ENCODE data around the gene SLC6A9.
A peak's percentile ranks its signal among the peaks of the same experiment; 100 is the strongest.

Gene SLC6A9

GRCh38 chr1:43952731-43953346 is 78.4 kb downstream of the SLC6A9 start:
- no peak for TF ChIP-seq CTCF (IDR thresholded peaks at IDR 0.05)
- no peaks in the 10 kb centered on the region for H3K9me3 Mint-ChIP-seq
- H3K27me3 Mint-ChIP-seq (ENCODE audit: low read depth, poor library complexity) = no peaks in the 10 kb centered on the region
- H3K4me3 Mint-ChIP-seq = peak overlapping the region; percentile 30
- H3K36me3 Mint-ChIP-seq (ENCODE audit: low read depth) = peaks cover 14% of the 10 kb centered on the region
- H3K4me1 Mint-ChIP-seq = peaks cover 55% of the 10 kb centered on the region
- H3K27ac Mint-ChIP-seq = peak overlapping the region; percentile 70
- DNase-seq = peak; percentile 56

- Mint-ChIP-seq H3K27ac (peak overlapping the region; percentile 10), H3K27me3 (ENCODE audit: low read depth, poor library complexity) (no peaks in the 10 kb centered on the region), H3K36me3 (ENCODE audit: low read depth) (peaks cover 8% of the 10 kb centered on the region), H3K4me3 (no peak overlapping the region), H3K9me3 (no peaks in the 10 kb centered on the region), H3K4me1 (peaks cover 61% of the 10 kb centered on the region)
- TF ChIP-seq CTCF (IDR thresholded peaks at IDR 0.05) = no peak
- DNase-seq = no peak
Measured at GRCh38 chr1:43951021-43951985, 80.0 kb downstream of the SLC6A9 start.

- H3K27ac Mint-ChIP-seq = no peak overlapping the region
- H3K4me3 Mint-ChIP-seq = no peak overlapping the region
- no peaks in the 10 kb centered on the region for H3K9me3 Mint-ChIP-seq
- H3K36me3 Mint-ChIP-seq (ENCODE audit: low read depth) = peaks cover 8% of the 10 kb centered on the region
- no peak for DNase-seq
- H3K4me1 Mint-ChIP-seq = peaks cover 69% of the 10 kb centered on the region
- H3K27me3 Mint-ChIP-seq (ENCODE audit: low read depth, poor library complexity) = no peaks in the 10 kb centered on the region
- TF ChIP-seq CTCF (IDR thresholded peaks at IDR 0.05) = no peak
Measured at GRCh38 chr1:43949678-43950077, 81.6 kb downstream of the SLC6A9 start.

GRCh38 chr1:43947874-43948437 is 83.3 kb downstream of the SLC6A9 start:
- H3K27ac Mint-ChIP-seq = no peak overlapping the region
- peaks cover 55% of the 10 kb centered on the region for H3K4me1 Mint-ChIP-seq
- TF ChIP-seq CTCF (IDR thresholded peaks at IDR 0.05) = no peak
- peaks cover 8% of the 10 kb centered on the region for H3K36me3 Mint-ChIP-seq (ENCODE audit: low read depth)
- H3K4me3 Mint-ChIP-seq = peak overlapping the region; percentile 88
- H3K27me3 Mint-ChIP-seq (ENCODE audit: low read depth, poor library complexity) = peaks cover 7% of the 10 kb centered on the region
- no peak for DNase-seq
- H3K9me3 Mint-ChIP-seq = no peaks in the 10 kb centered on the region

GRCh38 chr1:43947061-43947873 is 84.0 kb downstream of the SLC6A9 start:
- Mint-ChIP-seq H3K36me3 (ENCODE audit: low read depth) (peaks cover 8% of the 10 kb centered on the region), H3K27me3 (ENCODE audit: low read depth, poor library complexity) (peaks cover 7% of the 10 kb centered on the region), H3K9me3 (no peaks in the 10 kb centered on the region), H3K4me1 (peaks cover 49% of the 10 kb centered on the region), H3K27ac (peak overlapping the region; percentile 100), H3K4me3 (peak overlapping the region; percentile 88)
- TF ChIP-seq CTCF (IDR thresholded peaks at IDR 0.05) = no peak
- no peak for DNase-seq
